Pancreas (tissue), 10 donors: ENCODE data around the gene COX10. TPM values are rescaled to one million over a fixed set of nuclear protein-coding genes. Genes with fewer than 3 reads are reported as not detected.

Source experiments
- ATAC-seq, 4 donors: fragments of 200-7000 bp; cut with Tn5 transposase; one replicate each; pipeline versions ENCODE4 v1.8.0 to v1.9.1; 2020; ENCODE audit warnings: mild to moderate bottlenecking in 4 of 4, moderate library complexity in 4 of 4
- DNase-seq, 6 donors: peaks; one replicate each; pipeline ENCODE4 v3.0.0-alpha.2; 2020
- FAIRE-seq: peaks from 2 replicates; lab custom pipeline; 2012; peaks lifted over from hg19 to GRCh38; lab: Jason Lieb, UNC
- H3K27ac ChIP-seq, 4 donors: fragments of 200-600 bp; sonication (generic); 1 replicate in 3 of 4; 2 replicates in 1 of 4; pipeline versions ENCODE4 v1.5.0 to v1.8.0; 2020
- H3K27me3 ChIP-seq, 4 donors: fragments of 200-600 bp; one replicate each; pipeline ENCODE4 v1.8.0; 2021
- H3K36me3 ChIP-seq, 3 donors: fragments of 200-600 bp; sonication (generic) in 1 of 3; one replicate each; pipeline versions ENCODE4 v1.5.0 to v1.8.0; 2020 to 2021
- H3K4me1 ChIP-seq, 3 donors: fragments of 200-600 bp; one replicate each; pipeline ENCODE4 v1.8.0; 2021
- H3K4me3 ChIP-seq, 4 donors: fragments of 200-600 bp; sonication (generic) in 2 of 4; one replicate each; pipeline versions ENCODE4 v1.5.0 to v1.8.0; 2020 to 2021
- H3K9me3 ChIP-seq, 4 donors: fragments of 200-600 bp; one replicate each; pipeline ENCODE4 v1.8.0; 2021
- WGBS, 2 donors: extraction: QIAGEN DNeasy Blood & Tissue Kit; methylation state at CpG; one replicate each; pipeline ENCODE4 v1.1.7; 2013; 5-methylcytosine and 5-hydroxymethylcytosine counted together
- intact Hi-C, 3 donors: fragments of 100-400 bp; cut with DNase I; formaldehyde crosslinking; loops; one replicate each; pipeline versions ENCODE4 v1.11.1 to v1.14.2; 2022
- polyA plus RNA-seq, 2 donors: library from polyadenylated mRNA; stranded (reverse); fragments of 200-250 nt; gene quantifications; one replicate each; pipeline ENCODE4 v1.2.3, GENCODE V29; 2013
- total RNA-seq, 6 donors: library from RNA; stranded (reverse); fragmentation: NEBNext Ultra II Directional in 4 of 6; extraction: Animal tissue kit (Norgen Biotek cat#: 25700) in 4 of 6; gene quantifications; one replicate each; pipeline versions ENCODE4 v1.2.1 to v1.2.4, GENCODE V29; 2021 to 2023
- TF ChIP-seq, protein P1 (sequence below), 4 donors: fragments of 200-600 bp; sonication (generic) in 3 of 4; IDR thresholded peaks; one replicate each; pipeline versions ENCODE4 v1.5.0 to v1.8.0; 2021; ENCODE audit warnings: antibody characterized with exemption in 4 of 4
- donor health status: healthy with polysubstance abuse.
- donor health status: DM: no; HTN: no; CAD: no; lungs with moderate emphysema.
- donor health status: DM: no; HTN: no; CAD: no.
- donor health status: control.
- donor health status: control.
- donor health status: Bipolar disorder and iron deficiency.
- donor health status: DM: yes; HTN: yes; CAD: no.
- donor health status: DM: no; HTN: no; CAD: no.
- donor health status: DM: no; HTN: no; CAD: no.
- donor health status: DM: yes; HTN: yes; CAD: no.

Gene COX10
- total and polyA plus RNA-seq, 8 donors, result 4.4 to 10.3 (median 6.0) TPM

DNA sequence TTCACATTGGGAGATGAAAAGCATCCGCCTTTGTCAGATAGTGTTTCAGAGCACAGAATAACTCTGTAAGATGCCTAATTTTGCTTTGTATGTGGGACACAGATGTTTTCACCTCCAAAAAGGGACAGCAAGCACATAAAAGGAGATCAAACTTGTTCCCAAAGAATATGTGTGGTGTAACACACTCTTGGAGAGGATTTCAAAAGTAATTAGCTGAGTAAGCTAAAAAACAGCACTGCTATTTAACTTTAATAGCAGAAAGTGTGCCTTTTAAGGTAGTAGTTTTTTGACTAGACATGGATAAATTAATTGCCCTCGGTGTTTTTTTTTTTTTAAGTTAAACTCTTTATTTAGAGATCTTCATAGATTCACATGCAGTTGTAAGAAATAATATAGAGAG is 65.2 kb downstream of the COX10 start:
- no peak for ATAC-seq
- 75 to 80% methylated on average over 2 of the region's 2 CpGs for WGBS, 2 donors

DNA sequence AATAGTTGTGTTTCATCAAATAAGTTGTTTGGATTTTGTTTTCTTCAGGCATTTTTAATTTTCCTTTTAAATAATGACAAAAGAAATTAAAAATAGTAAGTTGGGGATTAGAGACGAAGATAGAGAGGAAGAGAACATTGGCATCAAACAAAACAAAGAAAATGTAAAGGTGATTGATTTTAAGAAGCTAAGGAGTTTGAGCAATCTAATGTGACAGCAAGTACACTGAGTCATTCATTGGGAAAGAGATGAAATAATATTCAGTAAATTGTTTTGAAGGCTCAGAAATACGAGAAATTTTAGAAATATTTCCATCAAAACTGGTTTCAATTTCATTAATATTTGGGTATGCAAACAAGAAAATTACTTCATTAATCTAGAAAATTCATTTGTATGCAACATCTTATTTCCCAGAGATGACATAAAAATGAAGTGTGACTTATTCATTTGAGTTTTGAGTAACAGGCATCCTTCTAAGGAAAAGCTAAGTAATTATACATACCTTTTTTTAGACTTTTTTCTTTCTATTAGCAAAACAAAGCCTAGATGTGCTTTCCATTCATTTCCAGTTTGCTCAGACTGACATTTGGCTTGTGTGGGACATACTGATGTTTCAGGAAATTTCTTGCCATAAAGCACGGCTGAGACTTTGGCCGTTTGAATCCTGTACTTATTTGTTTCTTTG is 66.7 kb downstream of the COX10 start:
- Histone ChIP-seq H3K27ac (no peak overlapping the region), H3K4me1 (peaks cover 0 to 10% (median 0%) of the 10 kb centered on the region in 3 donors), H3K36me3 (no peaks in the 10 kb centered on the region), H3K9me3 (no peaks in the 10 kb centered on the region), H3K27me3 (no peaks in the 10 kb centered on the region), H3K4me3 (no peak overlapping the region)
- intact Hi-C loops, result no loop called here
- ATAC-seq (no peak), DNase-seq (no peak), FAIRE-seq (no peak)
- 86 to 87% methylated on average over 4 of the region's 4 CpGs for WGBS, 2 donors
- TF ChIP-seq, protein P1, sequence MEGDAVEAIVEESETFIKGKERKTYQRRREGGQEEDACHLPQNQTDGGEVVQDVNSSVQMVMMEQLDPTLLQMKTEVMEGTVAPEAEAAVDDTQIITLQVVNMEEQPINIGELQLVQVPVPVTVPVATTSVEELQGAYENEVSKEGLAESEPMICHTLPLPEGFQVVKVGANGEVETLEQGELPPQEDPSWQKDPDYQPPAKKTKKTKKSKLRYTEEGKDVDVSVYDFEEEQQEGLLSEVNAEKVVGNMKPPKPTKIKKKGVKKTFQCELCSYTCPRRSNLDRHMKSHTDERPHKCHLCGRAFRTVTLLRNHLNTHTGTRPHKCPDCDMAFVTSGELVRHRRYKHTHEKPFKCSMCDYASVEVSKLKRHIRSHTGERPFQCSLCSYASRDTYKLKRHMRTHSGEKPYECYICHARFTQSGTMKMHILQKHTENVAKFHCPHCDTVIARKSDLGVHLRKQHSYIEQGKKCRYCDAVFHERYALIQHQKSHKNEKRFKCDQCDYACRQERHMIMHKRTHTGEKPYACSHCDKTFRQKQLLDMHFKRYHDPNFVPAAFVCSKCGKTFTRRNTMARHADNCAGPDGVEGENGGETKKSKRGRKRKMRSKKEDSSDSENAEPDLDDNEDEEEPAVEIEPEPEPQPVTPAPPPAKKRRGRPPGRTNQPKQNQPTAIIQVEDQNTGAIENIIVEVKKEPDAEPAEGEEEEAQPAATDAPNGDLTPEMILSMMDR (IDR thresholded peaks at IDR 0.05), result no peak

More for the DNA sequence above, 65.2 kb downstream of the COX10 start:
- peaks cover 0 to 10% (median 0%) of the 10 kb centered on the region in 3 donors for H3K4me1 ChIP-seq
- no peak for FAIRE-seq
- DNase-seq, result no peak
- H3K27ac ChIP-seq, result no peak overlapping the region
- no peak overlapping the region for H3K4me3 ChIP-seq
- TF ChIP-seq, protein P1 (IDR thresholded peaks at IDR 0.05), result no peak
- no peaks in the 10 kb centered on the region for H3K9me3 ChIP-seq
- no peaks in the 10 kb centered on the region for H3K36me3 ChIP-seq
- intact Hi-C loops, result no loop called here
- no peaks in the 10 kb centered on the region for H3K27me3 ChIP-seq

DNA sequence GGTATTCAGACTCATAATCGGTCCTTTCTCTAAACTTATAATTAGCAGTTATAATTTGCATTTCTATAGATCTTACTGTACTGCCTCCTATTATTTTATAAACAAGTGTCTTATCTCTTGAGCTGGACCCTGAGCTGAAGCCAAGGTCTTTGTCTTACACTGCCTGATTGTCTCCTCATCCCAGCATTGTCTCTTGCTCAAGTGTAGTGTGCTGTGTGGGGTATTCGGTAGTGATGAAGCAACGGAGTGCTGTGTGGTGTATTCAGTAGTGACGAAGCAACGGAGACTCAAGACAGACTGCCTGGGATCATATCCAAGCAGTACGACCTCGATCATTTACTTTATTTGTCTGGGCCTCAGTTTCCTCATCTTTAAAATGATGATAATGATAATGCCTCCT is 69.3 kb downstream of the COX10 start:
- intact Hi-C loops, result no loop called here
- TF ChIP-seq, protein P1 (IDR thresholded peaks at IDR 0.05), result no peak
- 93 to 95% methylated on average over 7 of the region's 7 CpGs for WGBS, 2 donors
- DNase-seq, result no peak
- FAIRE-seq, result no peak
- no peaks in the 10 kb centered on the region for H3K36me3 ChIP-seq
- no peaks in the 10 kb centered on the region for H3K27me3 ChIP-seq
- H3K9me3 ChIP-seq, result no peaks in the 10 kb centered on the region
- no peak overlapping the region for H3K4me3 ChIP-seq
- ATAC-seq, result no peak
- no peak overlapping the region for H3K27ac ChIP-seq
- no peaks in the 10 kb centered on the region for H3K4me1 ChIP-seq

DNA sequence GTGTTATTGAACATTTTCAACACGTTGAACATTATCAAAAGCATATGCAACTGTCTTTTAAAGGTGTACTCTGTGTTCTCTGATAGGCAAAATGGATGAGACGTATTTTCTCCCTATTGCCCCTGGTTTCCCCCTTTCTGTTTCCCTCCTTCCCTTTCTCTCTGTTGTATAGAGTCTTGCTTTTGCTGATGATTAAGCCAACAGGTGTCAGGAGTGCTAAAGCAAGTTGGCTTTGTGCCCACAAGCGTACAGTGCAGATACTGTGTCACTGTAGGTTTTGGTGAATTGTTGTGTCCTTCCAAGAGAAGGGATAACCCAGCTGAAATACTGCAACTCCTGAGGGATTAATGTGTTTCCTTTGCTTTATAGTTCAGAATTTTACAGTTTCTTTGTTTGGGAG is 74.4 kb downstream of the COX10 start:
- Histone ChIP-seq H3K4me3 (no peak overlapping the region), H3K27me3 (no peaks in the 10 kb centered on the region), H3K36me3 (no peaks in the 10 kb centered on the region), H3K27ac (no peak overlapping the region), H3K9me3 (no peaks in the 10 kb centered on the region), H3K4me1 (no peaks in the 10 kb centered on the region)
- FAIRE-seq (no peak), DNase-seq (peak in 2 of 6 donors; percentile 17 to 41), ATAC-seq (peak in 3 of 4 donors; percentile 53 to 64 (median 60))
- WGBS, 2 donors, result 24 to 30% methylated on average over 3 of the region's 3 CpGs
- intact Hi-C loops, result no loop called here
- TF ChIP-seq, protein P1 (IDR thresholded peaks at IDR 0.05), result no peak

DNA sequence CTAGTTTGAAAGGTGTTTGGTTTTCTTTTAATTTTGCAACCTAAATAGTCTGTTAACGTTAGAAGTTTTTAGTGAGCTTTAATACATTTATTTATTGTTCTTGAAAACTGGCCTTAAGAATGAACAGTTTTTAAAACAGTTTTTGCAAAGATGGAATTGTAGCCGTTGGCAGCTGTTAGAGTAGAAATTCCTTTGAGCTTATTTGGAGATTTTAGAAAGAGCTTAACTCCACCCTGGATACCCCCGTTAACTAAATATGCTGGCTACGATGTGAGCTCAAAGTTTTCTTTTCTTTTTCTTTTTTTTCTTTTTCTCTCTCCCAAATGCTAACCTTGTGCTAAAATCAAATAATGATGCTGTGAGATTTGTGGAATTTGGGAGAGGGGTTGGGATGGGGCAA is 75.2 kb downstream of the COX10 start:
- no peaks in the 10 kb centered on the region for H3K4me1 ChIP-seq
- intact Hi-C loops, result no loop called here
- DNase-seq, result no peak
- WGBS, 2 donors, result 83 to 86% methylated on average over 4 of the region's 4 CpGs
- no peak for FAIRE-seq
- TF ChIP-seq, protein P1 (IDR thresholded peaks at IDR 0.05), result no peak
- no peaks in the 10 kb centered on the region for H3K27me3 ChIP-seq
- ATAC-seq, result no peak
- no peak overlapping the region for H3K4me3 ChIP-seq
- no peak overlapping the region for H3K27ac ChIP-seq
- H3K9me3 ChIP-seq, result no peaks in the 10 kb centered on the region
- no peaks in the 10 kb centered on the region for H3K36me3 ChIP-seq
